H9 (cell line): Measurements from ENCODE around the gene CLEC16A. TPM values are rescaled to one million over a fixed set of nuclear protein-coding genes. Genes with fewer than 3 reads are reported as not detected.

ENCODE experiments used
- DNase-seq: peaks from one replicate; pipeline ENCODE4 v3.0.0-alpha.2; 2017
- H2AFZ ChIP-seq: one replicate; pipeline ENCODE4 v1.6.1; 2013; ENCODE audit warnings: mild to moderate bottlenecking, low read length, control low read depth, moderate library complexity
- H2AK5ac ChIP-seq: 2 replicates; pipeline ENCODE4 v1.6.1; 2013; ENCODE audit warnings: low read length, control low read depth, mixed read lengths; ENCODE audit not compliant: insufficient read length
- H2BK120ac ChIP-seq: one replicate; pipeline ENCODE4 v1.6.1; 2013; ENCODE audit warnings: low read depth, mild to moderate bottlenecking, low read length, control low read depth, inconsistent platforms; ENCODE audit not compliant: poor library complexity, severe bottlenecking
- H2BK12ac ChIP-seq: 2 replicates; pipeline ENCODE4 v1.6.1; 2013; ENCODE audit warnings: low read length, control low read depth, mixed read lengths, low read depth; ENCODE audit not compliant: insufficient read length
- H2BK15ac ChIP-seq: 2 replicates; pipeline ENCODE4 v1.6.1; 2013; ENCODE audit warnings: low read depth, low read length, control low read depth
- H2BK20ac ChIP-seq: one replicate; pipeline ENCODE4 v1.6.1; 2013; ENCODE audit warnings: low read depth, mild to moderate bottlenecking, low read length, control low read depth, inconsistent platforms; ENCODE audit not compliant: poor library complexity, severe bottlenecking
- H2BK5ac ChIP-seq: 2 replicates; pipeline ENCODE4 v1.6.1; 2013; ENCODE audit warnings: low read length, control low read depth, mixed read lengths; ENCODE audit not compliant: insufficient read length
- H3K14ac ChIP-seq: 2 replicates; pipeline ENCODE4 v1.6.1; 2013; ENCODE audit warnings: low read length, control low read depth; ENCODE audit not compliant: insufficient read depth
- H3K18ac ChIP-seq: 2 replicates; pipeline ENCODE4 v1.6.1; 2013; ENCODE audit warnings: low read depth, mild to moderate bottlenecking, mixed read lengths, low read length, control low read depth; ENCODE audit not compliant: insufficient read length
- H3K23ac ChIP-seq: 2 replicates; pipeline ENCODE4 v1.6.1; 2013; ENCODE audit warnings: low read length, control low read depth, mixed read lengths, low read depth; ENCODE audit not compliant: insufficient read length
- H3K23me2 ChIP-seq: 2 replicates; pipeline ENCODE4 v1.6.1; 2013; ENCODE audit warnings: low read depth, mild to moderate bottlenecking, mixed read lengths, low read length, control low read depth; ENCODE audit not compliant: insufficient read length, poor library complexity, severe bottlenecking
- H3K27ac ChIP-seq: 2 replicates; pipeline ENCODE4 v1.5.1; 2013; ENCODE audit warnings: low read length, control low read depth, mixed read lengths, low read depth; ENCODE audit not compliant: insufficient read length
- H3K27me3 ChIP-seq: 2 replicates; pipeline ENCODE4 v1.6.1; 2013; ENCODE audit warnings: low read length, control low read depth, inconsistent platforms; ENCODE audit not compliant: insufficient read depth
- H3K4ac ChIP-seq: 2 replicates; pipeline ENCODE4 v1.6.1; 2013; ENCODE audit warnings: low read depth, mild to moderate bottlenecking, control low read depth, inconsistent platforms, low read length, moderate library complexity
- H3K4me1 ChIP-seq: 2 replicates; pipeline ENCODE4 v1.6.1; 2013; ENCODE audit warnings: low read length, control low read depth, inconsistent platforms; ENCODE audit not compliant: insufficient read depth
- H3K4me2 ChIP-seq: 2 replicates; pipeline ENCODE4 v1.6.1; 2013; ENCODE audit warnings: low read length, control low read depth, mixed read lengths; ENCODE audit not compliant: insufficient read length, insufficient read depth
- H3K56ac ChIP-seq: 2 replicates; pipeline ENCODE4 v1.6.1; 2013; ENCODE audit warnings: low read depth, mild to moderate bottlenecking, mixed read lengths, low read length, control low read depth; ENCODE audit not compliant: insufficient read length
- H3K79me1 ChIP-seq: 2 replicates; pipeline ENCODE4 v1.6.1; 2013; ENCODE audit warnings: low read depth, mild to moderate bottlenecking, moderate library complexity, low read length, control low read depth, inconsistent platforms; ENCODE audit not compliant: insufficient read depth, poor library complexity, severe bottlenecking
- H3K79me2 ChIP-seq: 2 replicates; pipeline ENCODE4 v1.6.1; 2013; ENCODE audit warnings: low read length, control low read depth, inconsistent platforms; ENCODE audit not compliant: insufficient read depth
- H3K9ac ChIP-seq: 2 replicates; pipeline ENCODE4 v1.6.1; 2013; ENCODE audit warnings: low read length, control low read depth, mixed read lengths; ENCODE audit not compliant: insufficient read length; ENCODE audit errors: extremely low read depth
- H3K9me3 ChIP-seq: one replicate; pipeline ENCODE4 v1.6.1; 2013; ENCODE audit warnings: low read depth, low read length, inconsistent platforms; ENCODE audit not compliant: control insufficient read depth
- H3T11ph ChIP-seq: one replicate; pipeline ENCODE4 v1.6.1; 2013; ENCODE audit warnings: mild to moderate bottlenecking, low read length, control low read depth, inconsistent platforms
- H4K20me1 ChIP-seq: one replicate; pipeline ENCODE4 v1.6.1; 2013; ENCODE audit not compliant: control insufficient read depth, insufficient read length, insufficient read depth
- H4K5ac ChIP-seq: 2 replicates; pipeline ENCODE4 v1.6.1; 2013; ENCODE audit warnings: low read depth, mild to moderate bottlenecking, mixed read lengths, low read length, control low read depth; ENCODE audit not compliant: insufficient read length
- H4K8ac ChIP-seq: replicated peaks from 2 replicates; pipeline ENCODE4 v1.6.1; 2013; ENCODE audit warnings: low read length, control low read depth, mixed read lengths, low read depth; ENCODE audit not compliant: insufficient read length
- H4K91ac ChIP-seq: 2 replicates; pipeline ENCODE4 v1.6.1; 2013; ENCODE audit warnings: low read depth, mild to moderate bottlenecking, moderate library complexity, mixed read lengths, low read length, control low read depth; ENCODE audit not compliant: insufficient read length
- H3K27ac Mint-ChIP-seq, 3 experiments: 2 replicates in 2 of 3; 3 replicates in 1 of 3; pipeline ENCODE4 v1.8.0; 2020 to 2021; ENCODE audit warnings: mixed read lengths in 3 of 3, mild to moderate bottlenecking in 1 of 3, moderate library complexity in 1 of 3
- H3K27me3 Mint-ChIP-seq: 2 replicates; pipeline ENCODE4 v1.8.0; 2021; ENCODE audit warnings: low read depth, mild to moderate bottlenecking, moderate library complexity, mixed read lengths
- H3K36me3 Mint-ChIP-seq, 3 experiments: 2 replicates in 2 of 3; 3 replicates in 1 of 3; pipeline ENCODE4 v1.8.0; 2020 to 2021; ENCODE audit warnings: low read depth in 3 of 3, mixed read lengths in 3 of 3; ENCODE audit not compliant: insufficient read depth in 1 of 3
- H3K4me1 Mint-ChIP-seq, 2 experiments: 2 replicates each; pipeline ENCODE4 v1.8.0; 2020; ENCODE audit warnings: mixed read lengths in 2 of 2
- H3K4me3 Mint-ChIP-seq, 2 experiments: 2 replicates in 1 of 2; 3 replicates in 1 of 2; pipeline ENCODE4 v1.8.0; 2020 to 2021; ENCODE audit warnings: mild to moderate bottlenecking in 2 of 2, mixed read lengths in 2 of 2, moderate library complexity in 1 of 2
- H3K9me3 Mint-ChIP-seq, 2 experiments: 2 replicates in 1 of 2; 3 replicates in 1 of 2; pipeline ENCODE4 v1.8.0; 2020; ENCODE audit warnings: mild to moderate bottlenecking in 2 of 2, mixed read lengths in 2 of 2, moderate library complexity in 1 of 2
- WGBS: extraction: QIAGEN DNeasy Blood & Tissue Kit; methylation state at CpG from one replicate; pipeline ENCODE4 v1.1.7; 2013; ENCODE audit warnings: missing lambda C conversion rate, low lambda C conversion rate, mixed read lengths; ENCODE audit not compliant: insufficient read length; ENCODE audit errors: extremely low coverage; 5-methylcytosine and 5-hydroxymethylcytosine counted together
- total RNA-seq: library from RNA; stranded (reverse); gene quantifications from 2 replicates; pipeline ENCODE4 v1.2.1, GENCODE V29; 2021
- TF ChIP-seq, protein P1 (sequence below): fragments of 200-600 bp; sonication (generic); conservative IDR thresholded peaks from 3 replicates; pipeline ENCODE4 v1.8.0; 2021; ENCODE audit warnings: antibody characterized with exemption, mild to moderate bottlenecking

CLEC16A gene
- total RNA-seq, 1 experiment from 2014 or later, result 15.2 TPM

DNA sequence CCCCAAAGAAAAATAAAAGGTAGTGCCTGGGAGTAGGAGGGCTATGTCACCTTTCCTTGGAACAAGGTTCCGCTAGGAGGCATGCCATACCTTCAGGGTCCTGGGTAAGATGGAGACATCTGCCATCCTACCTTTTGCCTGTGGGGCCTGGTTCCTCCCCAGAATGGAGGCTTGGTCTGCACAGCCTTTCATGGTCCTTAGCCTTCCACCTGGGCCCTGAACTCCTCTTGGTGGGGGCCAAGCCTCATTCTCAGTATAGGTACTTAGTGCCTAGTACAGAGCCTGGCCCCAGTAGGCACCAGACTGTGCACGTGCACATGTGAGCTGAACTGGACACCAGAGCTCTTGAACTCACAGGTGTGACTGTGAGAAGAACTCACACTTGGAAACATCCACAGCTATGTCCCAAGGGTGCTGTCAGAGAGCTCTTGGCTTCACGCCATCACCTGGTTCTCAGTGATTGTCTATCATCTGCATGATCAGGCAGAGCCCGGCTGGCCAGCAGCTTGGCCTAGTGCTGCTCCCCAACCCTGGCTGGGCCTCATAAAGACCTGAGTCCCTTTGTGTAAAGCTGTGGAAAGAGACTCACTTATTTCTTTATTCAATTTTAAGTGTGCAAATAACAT lies 168.5 kb downstream of the CLEC16A start:
- Histone ChIP-seq H3K56ac (no peak overlapping the region), H4K20me1 (no peaks in the 10 kb centered on the region), H2AFZ (no peak overlapping the region), H3K14ac (no peak overlapping the region), H3K23me2 (no peaks in the 10 kb centered on the region), H3K79me1 (no peaks in the 10 kb centered on the region), H2BK5ac (no peak overlapping the region), H3K9me3 (no peaks in the 10 kb centered on the region), H3K4me1 (no peaks in the 10 kb centered on the region; the same call in 1 of the 2 replicates), H3K23ac (no peak overlapping the region), H4K91ac (no peak overlapping the region), H4K5ac (no peak overlapping the region), H3K9ac (no peak overlapping the region), H3T11ph (no peak overlapping the region), H3K79me2 (no peaks in the 10 kb centered on the region), H2BK20ac (no peak overlapping the region), H3K18ac (no peak overlapping the region), H3K4me2 (no peak overlapping the region), H2BK120ac (no peak overlapping the region), H2AK5ac (no peak overlapping the region), H2BK15ac (no peak overlapping the region), H3K27ac (no peak overlapping the region), H3K4ac (no peak overlapping the region), H3K27me3 (no peaks in the 10 kb centered on the region), H4K8ac (no peak overlapping the region), H2BK12ac (no peak overlapping the region)
- Mint-ChIP-seq H3K9me3 (no peaks in the 10 kb centered on the region), H3K4me1 (peaks cover 13 to 14% of the 10 kb centered on the region in 2 experiments), H3K36me3 (peaks cover 0 to 6% (median 0%) of the 10 kb centered on the region in 3 experiments; a peak in 1 of 7 replicates), H3K27me3 (no peaks in the 10 kb centered on the region), H3K27ac (no peak overlapping the region), H3K4me3 (no peak overlapping the region)
- WGBS, result no CpG with 5 or more reads among the region's 4 CpGs
- DNase-seq, result no peak
- TF ChIP-seq, protein P1, sequence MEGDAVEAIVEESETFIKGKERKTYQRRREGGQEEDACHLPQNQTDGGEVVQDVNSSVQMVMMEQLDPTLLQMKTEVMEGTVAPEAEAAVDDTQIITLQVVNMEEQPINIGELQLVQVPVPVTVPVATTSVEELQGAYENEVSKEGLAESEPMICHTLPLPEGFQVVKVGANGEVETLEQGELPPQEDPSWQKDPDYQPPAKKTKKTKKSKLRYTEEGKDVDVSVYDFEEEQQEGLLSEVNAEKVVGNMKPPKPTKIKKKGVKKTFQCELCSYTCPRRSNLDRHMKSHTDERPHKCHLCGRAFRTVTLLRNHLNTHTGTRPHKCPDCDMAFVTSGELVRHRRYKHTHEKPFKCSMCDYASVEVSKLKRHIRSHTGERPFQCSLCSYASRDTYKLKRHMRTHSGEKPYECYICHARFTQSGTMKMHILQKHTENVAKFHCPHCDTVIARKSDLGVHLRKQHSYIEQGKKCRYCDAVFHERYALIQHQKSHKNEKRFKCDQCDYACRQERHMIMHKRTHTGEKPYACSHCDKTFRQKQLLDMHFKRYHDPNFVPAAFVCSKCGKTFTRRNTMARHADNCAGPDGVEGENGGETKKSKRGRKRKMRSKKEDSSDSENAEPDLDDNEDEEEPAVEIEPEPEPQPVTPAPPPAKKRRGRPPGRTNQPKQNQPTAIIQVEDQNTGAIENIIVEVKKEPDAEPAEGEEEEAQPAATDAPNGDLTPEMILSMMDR, result no peak
